Adrenal gland (tissue), 5 donors: ENCODE data around the gene ARHGEF38.

ENCODE experiments used
- POLR2A ChIP-seq, 2 donors: fragments of 450-650 bp; IDR thresholded peaks; one replicate each; pipeline ENCODE4 v1.6.1; 2017; ENCODE audit warnings: antibody characterized with exemption in 2 of 2, mild to moderate bottlenecking in 2 of 2, moderate library complexity in 1 of 2
- TF ChIP-seq, protein P1 (sequence below), 6 experiments: fragments of 450-650 bp in 4 of 6; fragments of 200-600 bp in 2 of 6; sonication (generic) in 1 of 6; IDR thresholded peaks; 1 replicate in 5 of 6; 2 replicates in 1 of 6; pipeline versions ENCODE4 v1.5.1 to v1.8.0; 2016 to 2021; ENCODE audit warnings: antibody characterized with exemption in 6 of 6, mild to moderate bottlenecking in 2 of 6, moderate library complexity in 1 of 6
- donor health status: DM: no; HTN: no; CAD: no.

DNA sequence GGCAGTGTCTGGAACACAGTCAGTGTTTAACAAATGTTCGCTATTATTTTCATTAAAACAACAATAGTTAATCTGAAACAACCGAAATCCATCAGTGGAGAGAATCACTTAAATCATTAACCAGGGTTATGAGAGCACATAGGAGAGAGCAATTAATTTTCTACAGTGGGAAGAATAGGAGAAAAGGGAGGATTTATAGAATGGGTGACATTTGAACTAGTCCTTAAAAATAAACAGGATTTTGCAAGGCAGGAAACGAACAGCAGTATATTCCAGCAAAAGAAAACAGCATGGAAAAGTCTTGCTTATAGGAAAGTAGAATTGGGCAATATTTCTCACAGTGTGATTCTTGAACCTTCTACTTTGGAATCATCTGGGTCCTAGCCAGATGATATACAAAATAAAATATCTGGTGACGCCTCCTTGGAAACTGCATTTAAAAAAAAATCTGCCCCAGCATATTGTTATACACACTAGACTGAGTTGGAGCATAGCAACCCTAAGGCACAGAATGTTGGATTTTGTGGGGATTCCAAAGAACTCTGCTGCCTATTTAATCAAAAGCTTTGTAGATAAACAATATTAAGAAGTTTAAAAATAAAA, 100.0 kb downstream of the ARHGEF38 start:
- TF ChIP-seq, protein P1, sequence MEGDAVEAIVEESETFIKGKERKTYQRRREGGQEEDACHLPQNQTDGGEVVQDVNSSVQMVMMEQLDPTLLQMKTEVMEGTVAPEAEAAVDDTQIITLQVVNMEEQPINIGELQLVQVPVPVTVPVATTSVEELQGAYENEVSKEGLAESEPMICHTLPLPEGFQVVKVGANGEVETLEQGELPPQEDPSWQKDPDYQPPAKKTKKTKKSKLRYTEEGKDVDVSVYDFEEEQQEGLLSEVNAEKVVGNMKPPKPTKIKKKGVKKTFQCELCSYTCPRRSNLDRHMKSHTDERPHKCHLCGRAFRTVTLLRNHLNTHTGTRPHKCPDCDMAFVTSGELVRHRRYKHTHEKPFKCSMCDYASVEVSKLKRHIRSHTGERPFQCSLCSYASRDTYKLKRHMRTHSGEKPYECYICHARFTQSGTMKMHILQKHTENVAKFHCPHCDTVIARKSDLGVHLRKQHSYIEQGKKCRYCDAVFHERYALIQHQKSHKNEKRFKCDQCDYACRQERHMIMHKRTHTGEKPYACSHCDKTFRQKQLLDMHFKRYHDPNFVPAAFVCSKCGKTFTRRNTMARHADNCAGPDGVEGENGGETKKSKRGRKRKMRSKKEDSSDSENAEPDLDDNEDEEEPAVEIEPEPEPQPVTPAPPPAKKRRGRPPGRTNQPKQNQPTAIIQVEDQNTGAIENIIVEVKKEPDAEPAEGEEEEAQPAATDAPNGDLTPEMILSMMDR (IDR thresholded peaks at IDR 0.05) = no peak
- no peak for TF ChIP-seq POLR2A (IDR thresholded peaks at IDR 0.05)
